Peyer's patch (tissue), 4 donors: ENCODE measurements around the gene TNIK.

Source experiments
- POLR2A ChIP-seq, 2 donors: fragments of 450-650 bp; IDR thresholded peaks; one replicate each; pipeline ENCODE4 v1.5.1; 2017; ENCODE audit warnings: antibody characterized with exemption in 2 of 2, mild to moderate bottlenecking in 2 of 2, moderate library complexity in 2 of 2
- TF ChIP-seq, protein P1 (sequence below), 6 experiments: fragments of 450-650 bp in 4 of 6; fragments of 200-600 bp in 2 of 6; sonication (generic) in 1 of 6; IDR thresholded peaks; one replicate each; pipeline ENCODE4 v1.5.1; 2017 to 2019; ENCODE audit warnings: antibody characterized with exemption in 6 of 6, mild to moderate bottlenecking in 3 of 6, moderate library complexity in 1 of 6

DNA sequence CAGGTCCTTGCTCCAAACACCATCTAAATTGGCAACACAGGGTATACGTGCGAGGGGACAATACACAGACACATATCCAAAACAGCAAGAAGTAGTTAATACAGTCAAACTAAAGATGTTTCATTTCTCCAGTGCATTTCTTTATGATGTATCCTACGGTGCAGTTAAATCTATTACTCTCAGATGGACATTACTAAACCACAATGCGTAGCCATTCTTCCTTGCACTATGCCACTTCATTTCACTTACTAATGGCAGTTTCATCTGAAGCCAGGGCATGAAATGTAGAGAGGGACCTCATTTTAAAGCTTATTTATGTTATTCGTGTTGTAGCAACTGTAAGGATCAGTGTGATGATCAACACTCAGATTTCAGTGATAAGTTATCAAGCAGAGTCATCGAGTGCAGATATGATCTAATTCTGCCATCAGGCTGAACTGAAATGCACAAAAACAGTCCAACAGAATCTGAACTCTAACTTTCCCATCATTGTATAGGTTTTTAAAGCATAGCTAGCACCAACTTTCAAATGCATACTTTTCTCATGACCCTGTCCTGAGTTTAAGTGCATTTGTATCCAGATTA is 14.5 kb downstream of the TNIK start:
- TF ChIP-seq, protein P1, sequence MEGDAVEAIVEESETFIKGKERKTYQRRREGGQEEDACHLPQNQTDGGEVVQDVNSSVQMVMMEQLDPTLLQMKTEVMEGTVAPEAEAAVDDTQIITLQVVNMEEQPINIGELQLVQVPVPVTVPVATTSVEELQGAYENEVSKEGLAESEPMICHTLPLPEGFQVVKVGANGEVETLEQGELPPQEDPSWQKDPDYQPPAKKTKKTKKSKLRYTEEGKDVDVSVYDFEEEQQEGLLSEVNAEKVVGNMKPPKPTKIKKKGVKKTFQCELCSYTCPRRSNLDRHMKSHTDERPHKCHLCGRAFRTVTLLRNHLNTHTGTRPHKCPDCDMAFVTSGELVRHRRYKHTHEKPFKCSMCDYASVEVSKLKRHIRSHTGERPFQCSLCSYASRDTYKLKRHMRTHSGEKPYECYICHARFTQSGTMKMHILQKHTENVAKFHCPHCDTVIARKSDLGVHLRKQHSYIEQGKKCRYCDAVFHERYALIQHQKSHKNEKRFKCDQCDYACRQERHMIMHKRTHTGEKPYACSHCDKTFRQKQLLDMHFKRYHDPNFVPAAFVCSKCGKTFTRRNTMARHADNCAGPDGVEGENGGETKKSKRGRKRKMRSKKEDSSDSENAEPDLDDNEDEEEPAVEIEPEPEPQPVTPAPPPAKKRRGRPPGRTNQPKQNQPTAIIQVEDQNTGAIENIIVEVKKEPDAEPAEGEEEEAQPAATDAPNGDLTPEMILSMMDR (IDR thresholded peaks at IDR 0.05) = no peak
- no peak for TF ChIP-seq POLR2A (IDR thresholded peaks at IDR 0.05)
